Common myeloid progenitor, CD34-positive (primary cell): ENCODE measurements around the gene WARS2.
A peak's percentile ranks its signal among the peaks of the same experiment; 100 is the strongest.

Experiments
- CTCF ChIA-PET: fragments of 350-600 bp; sonication (Branson Sonifier 250); formaldehyde crosslinking; loops from one replicate; lab custom pipeline; 2021; ENCODE audit warnings: antibody characterized with exemption; lab: Charles Lee
- POLR2A ChIA-PET: fragments of 350-600 bp; sonication (Branson Sonifier 250); formaldehyde crosslinking; loops from one replicate; lab custom pipeline; 2021; ENCODE audit warnings: antibody characterized with exemption; lab: Charles Lee
- DNase-seq, 3 donors: peaks; one replicate each; pipeline versions ENCODE4 v3.0.0 to v3.0.0-alpha.2; 2013
- H3K27ac ChIP-seq, 2 experiments: 1 replicate in 1 of 2; 2 replicates in 1 of 2; pipeline ENCODE4 v1.7.0; 2013; ENCODE audit warnings: inconsistent platforms in 2 of 2, low read length in 2 of 2, mild to moderate bottlenecking in 2 of 2, low read depth in 1 of 2, moderate library complexity in 1 of 2; ENCODE audit not compliant: severe bottlenecking in 2 of 2, insufficient read depth in 1 of 2, poor library complexity in 1 of 2
- H3K27me3 ChIP-seq, 5 experiments: replicated peaks in 2 of 5; 1 replicate in 3 of 5; 2 replicates in 2 of 5; pipeline versions ENCODE4 v1.6.1 to v1.7.0; 2013; ENCODE audit warnings: low read length in 4 of 5, mild to moderate bottlenecking in 2 of 5, moderate library complexity in 2 of 5, inconsistent platforms in 1 of 5; ENCODE audit not compliant: insufficient read depth in 5 of 5, control insufficient read depth in 4 of 5
- H3K36me3 ChIP-seq, 4 experiments: 1 replicate in 2 of 4; 2 replicates in 2 of 4; pipeline versions ENCODE4 v1.6.1 to v1.7.0; 2013; ENCODE audit warnings: low read length in 3 of 4, control low read depth in 1 of 4, mild to moderate bottlenecking in 1 of 4; ENCODE audit not compliant: control insufficient read depth in 4 of 4, insufficient read depth in 4 of 4
- H3K4me1 ChIP-seq, 4 experiments: 1 replicate in 3 of 4; 2 replicates in 1 of 4; pipeline versions ENCODE4 v1.6.1 to v1.7.1; 2013; ENCODE audit warnings: low read length in 3 of 4, mild to moderate bottlenecking in 3 of 4, control low read depth in 1 of 4, inconsistent platforms in 1 of 4, moderate library complexity in 1 of 4; ENCODE audit not compliant: control insufficient read depth in 4 of 4, insufficient read depth in 4 of 4; ENCODE audit errors: control extremely low read depth in 1 of 4
- H3K4me3 ChIP-seq, 7 experiments: 1 replicate in 4 of 7; 2 replicates in 3 of 7; pipeline versions ENCODE4 v1.5.1 to v1.7.0; 2013; ENCODE audit warnings: mild to moderate bottlenecking in 7 of 7, low read length in 6 of 7, moderate library complexity in 6 of 7, inconsistent platforms in 2 of 7, low read depth in 2 of 7, control low read depth in 1 of 7; ENCODE audit not compliant: insufficient read depth in 4 of 7, control insufficient read depth in 1 of 7; ENCODE audit errors: extremely low read depth in 1 of 7
- H3K9me3 ChIP-seq, 5 experiments: 1 replicate in 4 of 5; 2 replicates in 1 of 5; pipeline versions ENCODE4 v1.6.1 to v1.7.1; 2013; ENCODE audit warnings: low read length in 4 of 5, mild to moderate bottlenecking in 2 of 5, inconsistent platforms in 1 of 5, low read depth in 1 of 5, moderate library complexity in 1 of 5; ENCODE audit not compliant: control insufficient read depth in 4 of 5, insufficient read depth in 2 of 5; ENCODE audit errors: control extremely low read depth in 1 of 5
- WGBS: methylation state at CpG from one replicate; pipeline ENCODE4 v1.1.5; 2013; ENCODE audit not compliant: insufficient coverage; 5-methylcytosine and 5-hydroxymethylcytosine counted together

WARS2 gene

GRCh38 chr1:119083479-119083878 lies 57.0 kb downstream of the WARS2 start:
- CTCF ChIA-PET: no interaction called here
- WGBS: no CpG with 5 or more reads among the region's 1 CpG

GRCh38 chr1:119081700-119082099 lies 58.8 kb downstream of the WARS2 start:
- POLR2A ChIA-PET: no interaction called here
- no peak overlapping the region for H3K4me3 ChIP-seq
- no peak for DNase-seq
- no peaks in the 10 kb centered on the region for H3K36me3 ChIP-seq
- no peaks in the 10 kb centered on the region for H3K27me3 ChIP-seq
- peaks cover 0 to 2% (median 0%) of the 10 kb centered on the region in 4 experiments for H3K4me1 ChIP-seq
- no peak overlapping the region for H3K27ac ChIP-seq
- CTCF ChIA-PET: no interaction called here
- H3K9me3 ChIP-seq: peaks cover 0 to 12% (median 0%) of the 10 kb centered on the region in 5 experiments
- WGBS: 100% methylated on average over 2 of the region's 3 CpGs

More at GRCh38 chr1:119083479-119083878, 57.0 kb downstream of the WARS2 start:
- peaks cover 0 to 2% (median 0%) of the 10 kb centered on the region in 4 experiments for H3K4me1 ChIP-seq
- H3K9me3 ChIP-seq: peaks cover 0 to 3% (median 0%) of the 10 kb centered on the region in 5 experiments
- no peak overlapping the region for H3K4me3 ChIP-seq
- no peak for DNase-seq
- POLR2A ChIA-PET: no interaction called here
- H3K36me3 ChIP-seq: no peaks in the 10 kb centered on the region
- H3K27ac ChIP-seq: no peak overlapping the region
- H3K27me3 ChIP-seq: no peaks in the 10 kb centered on the region

GRCh38 chr1:119081267-119081666 lies 59.2 kb downstream of the WARS2 start:
- Histone ChIP-seq H3K9me3 (peaks cover 0 to 12% (median 0%) of the 10 kb centered on the region in 5 experiments), H3K27me3 (no peaks in the 10 kb centered on the region), H3K4me3 (no peak overlapping the region), H3K36me3 (peaks cover 0 to 1% (median 0%) of the 10 kb centered on the region in 4 experiments), H3K4me1 (peaks cover 0 to 2% (median 0%) of the 10 kb centered on the region in 4 experiments), H3K27ac (no peak overlapping the region)
- ChIA-PET POLR2A (no interaction called here), CTCF (no interaction called here)
- no peak for DNase-seq

GRCh38 chr1:119080586-119080985 lies 59.9 kb downstream of the WARS2 start:
- peak in 1 of 3 donors; percentile 1 for DNase-seq
- no peaks in the 10 kb centered on the region for H3K27me3 ChIP-seq
- no peak overlapping the region for H3K27ac ChIP-seq
- ChIA-PET POLR2A (no interaction called here), CTCF (no interaction called here)
- H3K4me3 ChIP-seq: no peak overlapping the region
- WGBS: 67% methylated on average over 2 of the region's 4 CpGs
- peaks cover 0 to 2% (median 0%) of the 10 kb centered on the region in 4 experiments for H3K4me1 ChIP-seq
- peaks cover 0 to 5% (median 0%) of the 10 kb centered on the region in 4 experiments for H3K36me3 ChIP-seq
- peaks cover 0 to 12% (median 0%) of the 10 kb centered on the region in 5 experiments for H3K9me3 ChIP-seq

- H3K27me3 ChIP-seq: no peaks in the 10 kb centered on the region
- no peak for DNase-seq
- H3K36me3 ChIP-seq: peaks cover 0 to 7% (median 0%) of the 10 kb centered on the region in 4 experiments
- H3K9me3 ChIP-seq: peaks cover 0 to 12% (median 0%) of the 10 kb centered on the region in 5 experiments
- ChIA-PET CTCF (no interaction called here), POLR2A (no interaction called here)
- WGBS: no CpG with 5 or more reads among the region's 1 CpG
- H3K4me3 ChIP-seq: no peak overlapping the region
- no peak overlapping the region for H3K27ac ChIP-seq
- peaks cover 0 to 2% (median 0%) of the 10 kb centered on the region in 4 experiments for H3K4me1 ChIP-seq
Observed at GRCh38 chr1:119079881-119080280, 60.6 kb downstream of the WARS2 start.

GRCh38 chr1:119075614-119076013 lies 64.8 kb downstream of the WARS2 start:
- Histone ChIP-seq H3K27ac (no peak overlapping the region), H3K9me3 (peaks cover 0 to 13% (median 0%) of the 10 kb centered on the region in 5 experiments), H3K27me3 (no peaks in the 10 kb centered on the region), H3K36me3 (peaks cover 0 to 7% (median 0%) of the 10 kb centered on the region in 4 experiments), H3K4me1 (no peaks in the 10 kb centered on the region), H3K4me3 (no peak overlapping the region)
- ChIA-PET CTCF (no interaction called here), POLR2A (no interaction called here)
- WGBS: 100% methylated on average over 1 of the region's 1 CpG
- no peak for DNase-seq

- Histone ChIP-seq H3K27me3 (no peaks in the 10 kb centered on the region), H3K36me3 (peaks cover 0 to 6% (median 0%) of the 10 kb centered on the region in 4 experiments), H3K4me3 (no peak overlapping the region), H3K27ac (no peak overlapping the region), H3K4me1 (no peaks in the 10 kb centered on the region), H3K9me3 (peaks cover 0 to 2% (median 0%) of the 10 kb centered on the region in 5 experiments)
- ChIA-PET POLR2A (no interaction called here), CTCF (interaction anchor here (0.6 kb wide), 1 partner anchor 194 kb away, joined by 3 read pairs; no protein-coding TSS in a partner anchor)
- WGBS: 100% methylated on average over 2 of the region's 3 CpGs
- DNase-seq: no peak
Observed at GRCh38 chr1:119071321-119071720, 69.1 kb downstream of the WARS2 start.
